Measurements from ENCODE around the gene SLC22A7.

SLC22A7 gene

GRCh38 chr6:43267619-43268354, 30.3 kb upstream of the SLC22A7 start:
- DNase-seq: no peak

DNA sequence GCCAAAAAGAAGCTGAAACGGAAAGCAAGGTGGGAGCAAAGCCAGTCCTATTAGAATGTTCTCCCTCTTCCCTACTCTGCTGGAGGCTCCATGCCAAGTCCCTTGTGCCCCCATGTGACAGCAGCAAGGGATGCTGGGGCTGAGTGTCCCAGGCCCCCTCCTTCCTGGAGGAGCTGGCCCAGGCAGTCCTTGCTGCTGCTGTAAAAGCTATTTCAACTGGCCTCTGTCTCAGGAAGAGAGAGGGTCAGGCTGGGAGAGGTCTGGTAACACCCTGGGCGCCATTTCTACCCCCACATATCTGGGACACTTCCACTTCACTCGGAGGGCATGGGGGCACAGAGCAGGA, 29.7 kb upstream of the SLC22A7 start:
- DNase-seq: no peak

GRCh38 chr6:43268782-43269272, 29.2 kb upstream of the SLC22A7 start:
- DNase-seq: no peak

DNA sequence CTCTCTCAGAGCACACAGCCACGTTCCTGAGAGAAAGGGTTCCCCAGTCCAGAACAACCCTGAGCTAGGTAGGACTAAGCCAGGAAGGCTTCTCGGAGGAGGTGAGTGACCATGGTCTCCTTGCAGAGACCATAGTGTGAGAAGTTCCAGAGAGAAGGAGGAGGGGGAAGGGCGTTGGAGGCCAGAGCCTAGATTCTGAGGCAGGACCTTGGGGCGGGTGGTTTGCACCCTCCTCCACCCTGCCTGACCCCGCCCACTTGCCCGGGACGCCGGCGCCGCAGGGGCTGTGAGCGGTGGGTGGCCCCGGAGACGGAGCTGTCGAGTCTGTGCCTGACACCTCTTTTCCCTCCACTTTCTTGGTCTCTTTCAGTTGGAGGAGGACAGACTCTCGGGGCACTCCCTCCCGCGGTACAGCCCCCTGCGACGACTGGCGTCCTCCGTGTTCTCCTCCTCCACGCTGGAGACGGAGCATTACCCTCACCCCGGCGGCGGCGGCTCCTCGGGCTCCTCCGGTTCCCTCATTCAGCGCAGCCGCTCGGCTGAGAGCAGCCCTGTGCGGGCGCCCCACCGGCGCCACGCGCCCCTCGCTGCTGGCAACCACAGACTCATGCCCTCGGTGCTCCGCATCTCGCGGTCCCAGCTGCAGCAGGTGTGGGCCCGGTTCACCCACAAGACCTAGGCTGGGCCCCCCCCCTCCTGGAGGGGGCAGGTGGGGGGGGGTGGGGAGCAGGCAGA, 28.6 kb upstream of the SLC22A7 start:
- DNase-seq: no peak

- no peak for DNase-seq
These were observed 26.8 kb upstream of the SLC22A7 start for GRCh38 chr6:43271103-43271815.

- DNase-seq: no peak
These were observed 26.1 kb upstream of the SLC22A7 start for GRCh38 chr6:43271944-43272343.

GRCh38 chr6:43273707-43274106, 24.4 kb upstream of the SLC22A7 start:
- DNase-seq: no peak

GRCh38 chr6:43274127-43274915, 23.7 kb upstream of the SLC22A7 start:
- DNase-seq: no peak

- no peak for DNase-seq
These were observed 23.0 kb upstream of the SLC22A7 start for GRCh38 chr6:43274916-43275597.

- no peak for DNase-seq
These were observed 22.1 kb upstream of the SLC22A7 start for GRCh38 chr6:43275801-43276576.

GRCh38 chr6:43276577-43277305, 21.3 kb upstream of the SLC22A7 start:
- no peak for DNase-seq

- DNase-seq: no peak
These were observed 20.8 kb upstream of the SLC22A7 start for GRCh38 chr6:43277306-43277642.

DNA sequence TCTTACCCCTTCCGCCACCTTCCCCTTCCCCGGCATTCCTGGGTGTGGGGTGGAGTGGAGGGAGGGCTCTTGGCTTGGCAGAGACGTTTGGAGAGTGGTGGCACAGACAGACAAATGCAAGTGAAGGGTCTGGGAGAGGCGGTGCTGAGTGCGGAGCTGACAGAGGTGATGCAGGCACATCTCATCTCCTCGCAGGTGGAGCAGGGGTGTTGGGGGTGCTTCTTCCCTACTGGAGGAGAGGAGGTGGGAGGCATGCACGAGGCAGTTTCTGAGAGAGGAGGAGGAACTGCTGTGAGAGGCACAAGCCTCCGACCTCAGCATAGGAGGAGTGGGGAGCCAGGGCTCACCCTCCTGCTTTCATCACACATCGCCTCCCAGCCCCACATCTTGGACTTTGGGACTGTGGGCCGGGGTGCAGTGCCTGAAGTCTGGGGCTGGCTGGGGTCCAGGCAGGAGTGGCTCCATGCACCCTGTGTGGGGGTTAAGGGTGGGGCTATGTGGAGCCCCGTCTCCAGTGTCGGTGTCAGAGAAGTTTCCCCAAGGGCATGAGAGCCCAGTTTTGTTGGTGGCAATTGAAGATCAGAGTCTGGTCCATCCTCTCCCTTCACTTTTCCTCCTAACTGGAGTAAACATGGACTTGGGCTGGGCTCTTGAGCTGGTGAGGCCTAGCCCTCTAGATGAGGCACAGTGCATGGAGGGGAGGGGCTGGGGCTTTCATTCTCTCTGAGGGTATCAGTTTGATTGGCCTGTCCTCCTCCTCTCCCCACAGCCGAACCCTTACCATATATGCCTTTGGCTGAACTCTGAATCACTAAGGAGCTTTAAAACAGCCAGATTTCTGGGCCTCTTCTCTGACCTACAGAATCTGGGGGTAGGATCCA, 20.2 kb upstream of the SLC22A7 start:
- no peak for DNase-seq

GRCh38 chr6:43278524-43279078, 19.5 kb upstream of the SLC22A7 start:
- no peak for DNase-seq

GRCh38 chr6:43280234-43280633, 17.8 kb upstream of the SLC22A7 start:
- no peak for DNase-seq

- no peak for DNase-seq
These were observed 16.0 kb upstream of the SLC22A7 start for GRCh38 chr6:43282060-43282459.

- DNase-seq: no peak
These were observed 15.2 kb upstream of the SLC22A7 start for GRCh38 chr6:43282636-43283513.

DNA sequence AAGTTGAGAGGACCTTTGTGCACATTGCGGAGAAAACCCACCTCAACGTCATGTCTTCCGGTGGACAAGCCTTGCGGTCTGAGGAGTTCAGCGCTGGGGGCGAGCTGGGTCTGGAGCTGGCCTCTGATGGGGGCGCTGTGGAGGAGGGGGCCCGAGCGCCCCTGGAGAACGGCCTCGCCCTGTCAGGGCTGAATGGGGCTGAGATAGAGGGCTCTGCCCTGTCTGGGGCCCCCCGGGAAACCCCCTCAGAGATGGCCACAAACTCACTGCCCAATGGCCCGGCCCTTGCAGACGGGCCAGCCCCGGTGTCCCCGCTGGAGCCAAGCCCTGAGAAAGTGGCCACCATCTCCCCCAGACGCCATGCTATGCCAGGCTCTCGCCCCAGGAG, 14.6 kb upstream of the SLC22A7 start:
- DNase-seq: no peak

GRCh38 chr6:43283905-43284304, 14.2 kb upstream of the SLC22A7 start:
- no peak for DNase-seq

All from DMS79 treated with DMSO at 0.1 percent for 48 hours (cell line).